ENCODE results near the gene MPDZ.
"Not testable (repeated sequence)": the region's sequence is repeated elsewhere in the genome, so short reads cannot be mapped to it uniquely, and the experiment has no call there.

Gene MPDZ

GRCh38 chr9:13263511-13263910 is 16.0 kb downstream of the MPDZ start:
- no peak for DNase-seq

GRCh38 chr9:13252852-13253251 is 26.6 kb downstream of the MPDZ start:
- DNase-seq: no peak

GRCh38 chr9:13244181-13244580 is 35.3 kb downstream of the MPDZ start:
- DNase-seq: no peak

DNA sequence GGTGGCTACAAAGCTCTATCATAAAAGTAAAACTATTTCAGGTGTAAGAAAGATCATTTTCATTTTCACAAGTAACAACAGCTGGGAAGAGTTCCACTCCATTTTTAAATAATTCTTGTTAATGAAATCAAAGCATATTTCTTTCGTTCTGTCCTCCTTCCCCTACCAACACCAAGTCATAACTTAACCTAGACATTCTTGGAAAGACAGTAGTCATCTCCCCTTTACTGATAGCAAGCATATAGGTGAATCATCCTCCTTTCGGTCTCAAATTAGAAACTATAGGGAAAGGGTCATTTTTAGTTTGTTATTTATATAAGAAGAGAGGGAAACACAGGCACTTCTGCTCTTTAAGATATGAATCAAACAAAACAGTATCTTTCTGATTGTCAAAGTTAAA is 38.2 kb downstream of the MPDZ start:
- no peak for DNase-seq

- no peak for DNase-seq
Observed at GRCh38 chr9:13239660-13240059, 39.8 kb downstream of the MPDZ start.

- no peak for DNase-seq
Observed at GRCh38 chr9:13239208-13239607, 40.3 kb downstream of the MPDZ start.

GRCh38 chr9:13234932-13235331 is 44.6 kb downstream of the MPDZ start:
- no peak for DNase-seq

GRCh38 chr9:13228431-13228830 is 51.1 kb downstream of the MPDZ start:
- DNase-seq: no peak

DNA sequence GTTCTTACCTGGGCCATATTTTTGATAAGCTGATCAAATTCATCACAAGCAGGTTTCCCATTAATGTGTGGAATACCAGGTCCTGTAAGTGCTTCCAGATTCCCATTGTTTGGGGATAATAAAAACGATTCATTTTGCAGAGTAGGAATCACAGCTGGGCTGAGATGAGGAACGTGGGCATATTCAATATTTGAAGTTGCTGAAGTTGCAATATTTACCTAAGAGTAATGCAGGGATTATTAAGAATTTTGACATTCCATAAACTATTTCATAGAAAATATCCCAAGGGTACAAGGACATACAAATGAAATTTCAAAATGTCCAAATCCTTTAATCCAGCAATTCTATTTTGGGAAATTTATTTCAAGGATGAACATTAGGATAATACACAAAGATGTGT is 55.1 kb downstream of the MPDZ start:
- no peak for DNase-seq

DNA sequence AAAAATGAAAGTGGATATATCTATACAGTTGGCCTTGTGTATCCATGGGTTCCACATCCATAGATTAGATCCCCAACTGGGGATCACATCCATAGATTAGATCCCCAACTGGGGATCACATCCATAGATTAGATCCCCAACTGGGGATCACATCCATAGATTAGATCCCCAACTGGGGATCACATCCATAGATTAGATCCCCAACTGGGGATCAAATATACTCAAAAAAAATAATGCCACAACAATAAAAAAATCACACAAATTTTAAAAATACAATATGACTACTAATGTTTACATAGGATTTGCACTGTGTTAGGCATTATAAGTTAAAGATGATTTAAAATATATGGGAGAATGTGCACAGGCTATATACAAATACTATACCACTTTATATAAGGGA is 56.8 kb downstream of the MPDZ start:
- not testable (repeated sequence) for DNase-seq

DNA sequence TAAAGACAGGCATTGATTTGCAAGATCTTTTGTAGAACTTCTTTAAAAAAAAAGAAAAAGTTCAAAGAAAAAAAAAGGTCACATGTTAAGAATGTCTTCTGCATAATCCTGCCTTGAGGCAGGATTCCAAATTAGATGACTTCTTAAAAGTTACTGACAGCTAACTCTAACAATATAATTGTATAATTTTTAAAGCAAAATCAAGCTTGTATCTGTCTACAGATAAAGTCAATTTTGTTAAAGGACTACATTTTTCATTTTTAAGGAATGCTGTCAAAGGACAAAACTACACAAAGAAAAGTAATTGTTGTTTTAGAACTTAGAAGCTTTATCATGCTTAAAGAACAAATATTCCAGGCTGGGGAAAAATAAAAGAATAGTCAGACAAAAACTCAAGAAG is 57.8 kb downstream of the MPDZ start:
- DNase-seq: no peak

- no peak for DNase-seq
Observed at GRCh38 chr9:13220837-13221236, 58.7 kb downstream of the MPDZ start.

DNA sequence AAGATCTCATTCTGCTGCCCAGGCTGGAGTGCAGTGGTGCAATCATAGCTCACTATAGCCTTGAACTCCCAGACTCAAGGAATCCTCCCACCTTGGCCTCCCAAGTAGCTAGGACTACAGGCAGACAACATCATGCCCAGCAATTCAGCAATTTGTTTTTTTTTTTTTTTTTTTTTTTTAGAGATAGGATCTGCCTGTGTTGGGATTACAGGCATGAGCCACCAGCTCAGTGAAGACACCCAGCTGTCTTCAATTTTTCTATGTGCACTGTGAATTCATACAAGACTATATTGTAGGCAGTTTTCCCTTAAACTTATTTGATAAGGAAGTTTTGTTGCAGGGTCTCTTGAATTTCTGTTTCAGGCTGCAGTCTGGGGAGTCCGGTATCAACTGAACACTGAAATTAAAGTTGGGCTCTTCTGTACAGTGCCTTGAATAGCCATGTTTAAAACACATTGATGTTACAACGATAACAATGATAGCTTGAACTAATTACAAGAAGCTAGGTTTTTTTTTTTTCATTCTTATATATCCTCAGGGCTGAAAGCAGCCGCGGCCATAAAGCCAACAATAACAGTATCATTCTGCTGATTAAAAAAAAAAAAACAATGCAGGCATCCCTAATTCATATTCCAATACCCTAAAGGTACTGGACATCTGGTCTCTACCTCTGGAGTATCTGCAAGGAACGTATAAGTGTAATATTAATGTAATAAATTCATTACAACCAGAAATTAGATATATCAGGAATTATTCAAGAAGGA is 63.5 kb downstream of the MPDZ start:
- DNase-seq: no peak

DNA sequence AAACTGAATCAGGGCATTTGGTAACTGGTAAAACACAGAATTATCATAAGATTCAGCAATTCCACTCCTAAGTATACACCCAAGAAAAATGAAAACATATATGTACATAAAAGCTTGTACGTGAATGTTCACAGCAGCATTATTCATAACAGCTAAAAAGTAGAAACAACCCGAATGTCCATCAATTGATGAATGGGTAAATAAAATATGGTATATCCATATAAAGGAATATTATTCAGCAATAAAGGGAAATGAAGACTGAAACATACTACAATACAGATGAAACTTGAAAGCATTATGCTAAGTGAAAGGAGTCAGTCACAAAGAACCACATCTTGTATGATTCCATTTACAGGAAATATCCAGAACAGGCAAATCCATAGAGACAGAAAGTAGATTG is 65.5 kb downstream of the MPDZ start:
- DNase-seq: no peak

DNA sequence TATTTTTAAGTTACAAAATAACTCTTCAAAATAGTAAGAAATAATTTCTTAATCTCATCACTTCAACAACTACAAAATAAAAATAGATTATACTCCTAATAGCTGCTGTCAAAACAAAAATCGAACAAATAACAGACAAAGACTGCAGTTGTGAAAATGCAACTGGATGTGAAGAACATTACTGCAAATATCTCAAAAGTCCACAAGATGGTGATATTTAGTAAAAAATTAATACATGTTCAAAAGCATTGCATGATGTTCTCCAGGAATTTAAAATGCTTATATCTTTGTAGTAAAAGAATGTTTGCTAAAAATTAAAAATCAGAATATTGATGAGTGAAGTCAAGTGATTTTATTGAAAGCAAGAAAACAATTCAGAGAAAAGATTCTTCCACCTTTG is 66.2 kb downstream of the MPDZ start:
- no peak for DNase-seq

- no peak for DNase-seq
Observed at GRCh38 chr9:13210306-13210705, 69.2 kb downstream of the MPDZ start.

DNA sequence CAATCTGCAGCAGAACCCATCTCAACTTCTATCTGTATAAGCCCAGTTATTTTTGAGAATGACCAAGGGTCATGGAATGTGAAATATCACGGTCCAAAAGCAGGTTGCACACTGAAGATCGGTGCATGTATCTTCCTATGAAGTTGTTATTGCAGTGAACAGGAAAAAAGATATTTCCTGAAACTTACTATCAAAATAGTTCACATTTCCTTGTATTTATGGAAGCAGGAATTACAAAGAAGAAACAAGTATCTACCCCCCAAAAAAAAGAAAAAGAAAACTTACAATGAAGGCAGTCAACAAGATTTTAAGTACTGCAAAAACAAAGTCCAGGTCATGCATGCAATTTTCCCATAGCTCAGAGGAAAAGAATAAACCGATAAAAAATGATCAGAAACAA is 70.0 kb downstream of the MPDZ start:
- no peak for DNase-seq

GRCh38 chr9:13205824-13206223 is 73.7 kb downstream of the MPDZ start:
- no peak for DNase-seq

DNA sequence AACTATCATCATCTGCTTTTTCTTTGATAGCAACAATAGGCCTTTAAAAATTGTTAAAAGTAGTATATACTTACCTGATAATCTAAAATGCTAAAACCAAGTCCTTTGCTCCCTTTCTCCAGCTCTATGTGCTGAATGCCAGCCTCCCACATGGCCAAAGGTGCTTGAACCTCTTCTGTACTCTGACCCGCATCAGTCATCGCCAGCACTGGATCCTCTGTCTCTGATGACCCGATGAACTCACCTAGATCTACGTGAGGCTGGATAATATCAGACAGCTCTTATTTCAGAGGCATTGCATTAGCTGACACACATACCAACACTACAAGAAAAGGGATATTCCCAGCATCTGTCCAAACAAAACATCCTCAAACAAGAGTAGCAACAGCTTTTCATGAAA is 89.5 kb downstream of the MPDZ start:
- DNase-seq: no peak

DNA sequence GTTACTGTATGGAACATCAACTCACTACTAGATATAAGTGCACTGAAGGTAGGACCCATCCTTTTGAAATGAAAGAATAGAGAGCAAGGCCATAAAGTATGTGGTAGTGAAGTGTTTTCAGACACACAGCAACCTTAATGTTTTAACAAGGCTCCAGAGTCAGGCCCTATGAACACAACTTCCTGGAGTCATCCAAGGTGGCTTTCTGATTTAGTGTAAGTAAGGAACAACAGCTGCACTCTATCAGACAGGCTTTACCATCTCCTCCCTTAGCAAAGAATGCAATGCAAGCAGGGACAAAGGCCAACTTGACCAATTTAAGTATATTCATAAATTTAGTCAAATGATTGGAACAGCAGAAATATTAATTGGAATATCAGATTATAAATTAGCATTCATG is 90.1 kb downstream of the MPDZ start:
- no peak for DNase-seq

DNA sequence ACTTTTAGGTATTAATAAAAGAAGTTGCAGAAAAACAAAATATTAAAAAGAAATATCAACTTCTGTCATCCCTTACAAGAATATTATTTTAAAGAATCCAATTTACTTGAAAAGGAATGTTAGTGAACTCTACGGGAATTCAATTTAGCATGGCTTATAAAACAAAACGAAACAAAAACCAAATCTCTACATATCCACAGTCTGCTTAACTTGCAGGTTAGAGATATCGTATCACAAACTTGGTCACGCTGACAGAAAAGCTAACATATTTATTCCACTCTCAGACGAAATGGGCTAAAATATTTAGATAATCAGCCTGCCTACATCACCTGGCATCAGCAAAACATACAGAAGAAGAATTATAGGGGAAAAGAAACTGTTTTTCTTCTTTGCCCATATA is 92.7 kb downstream of the MPDZ start:
- DNase-seq: no peak

GRCh38 chr9:13186091-13186490 is 93.4 kb downstream of the MPDZ start:
- no peak for DNase-seq

GRCh38 chr9:13181652-13182051 is 97.8 kb downstream of the MPDZ start:
- no peak for DNase-seq

DNA sequence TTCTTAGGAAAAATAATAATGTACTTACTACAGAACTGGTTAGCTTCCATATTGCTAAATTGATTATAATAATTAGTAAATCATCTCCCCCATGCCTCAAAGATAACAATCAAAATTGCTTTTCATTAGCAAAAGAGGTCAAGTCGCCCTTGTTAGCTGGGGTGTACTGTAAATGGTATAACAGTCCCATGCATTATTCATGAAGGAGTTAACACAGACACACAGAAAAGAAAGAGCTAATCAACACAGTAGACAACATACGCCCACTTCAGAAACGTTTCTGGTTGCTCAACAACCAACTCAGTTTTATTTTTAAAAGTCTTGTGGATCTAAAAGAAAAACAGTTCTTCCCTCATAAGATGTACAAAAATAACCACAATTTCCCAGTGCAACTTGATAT is 100.2 kb downstream of the MPDZ start:
- DNase-seq: no peak

DNA sequence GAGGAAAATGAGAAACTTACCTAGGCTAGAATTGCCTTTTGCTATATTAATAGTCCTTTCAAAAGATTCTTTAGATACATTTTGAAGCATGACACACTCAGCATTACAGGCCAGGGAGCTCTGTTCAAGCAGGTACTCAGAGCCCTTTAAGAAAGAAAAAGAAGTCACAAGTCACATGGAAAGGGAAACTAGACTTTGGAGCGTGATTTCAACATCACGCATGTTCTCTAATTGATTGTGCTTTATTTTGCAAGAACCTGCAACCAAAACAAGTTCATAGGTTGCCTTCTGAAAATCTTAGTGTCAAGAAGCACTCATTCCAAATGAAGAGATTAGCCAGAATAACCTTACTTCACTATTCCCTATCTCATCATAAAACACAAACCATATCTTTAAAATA is 103.8 kb downstream of the MPDZ start:
- DNase-seq: no peak
